Measurements from ENCODE around the gene TRIM72. TPM values are rescaled to one million over a fixed set of nuclear protein-coding genes. Genes with fewer than 3 reads are reported as not detected.

Gene TRIM72
- total and polyA plus RNA-seq, 7 donors: under 0.01 to 0.27 (median under 0.01) TPM; not detected in 1

DNA sequence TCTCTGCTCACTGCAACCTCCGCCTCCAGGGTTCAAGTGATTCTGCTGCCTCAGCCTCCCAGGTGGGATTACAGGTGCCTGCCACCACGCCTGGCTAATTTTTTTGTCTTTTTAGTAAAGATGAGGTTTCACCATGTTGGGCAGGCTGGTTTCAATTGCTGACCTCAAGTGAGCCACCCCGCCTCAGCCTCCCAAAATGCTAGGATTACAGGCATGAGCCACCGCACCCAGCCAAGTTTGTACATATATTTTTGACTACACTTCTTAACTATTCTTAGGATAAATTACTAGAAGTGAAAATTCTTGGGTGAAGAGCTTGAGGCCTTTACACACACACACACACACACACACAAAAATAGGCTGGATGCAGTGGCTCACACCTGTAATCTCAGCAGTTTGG lies 44.4 kb downstream of the TRIM72 start:
- 84 to 87% methylated on average over 4 of the region's 4 CpGs for WGBS, 2 donors
- TF ChIP-seq POLR2AphosphoS5 (IDR thresholded peaks at IDR 0.05) (no peak), POLR2A (IDR thresholded peaks at IDR 0.05) (no peak), EP300 (IDR thresholded peaks at IDR 0.05) (no peak)
- TF ChIP-seq, protein P1, sequence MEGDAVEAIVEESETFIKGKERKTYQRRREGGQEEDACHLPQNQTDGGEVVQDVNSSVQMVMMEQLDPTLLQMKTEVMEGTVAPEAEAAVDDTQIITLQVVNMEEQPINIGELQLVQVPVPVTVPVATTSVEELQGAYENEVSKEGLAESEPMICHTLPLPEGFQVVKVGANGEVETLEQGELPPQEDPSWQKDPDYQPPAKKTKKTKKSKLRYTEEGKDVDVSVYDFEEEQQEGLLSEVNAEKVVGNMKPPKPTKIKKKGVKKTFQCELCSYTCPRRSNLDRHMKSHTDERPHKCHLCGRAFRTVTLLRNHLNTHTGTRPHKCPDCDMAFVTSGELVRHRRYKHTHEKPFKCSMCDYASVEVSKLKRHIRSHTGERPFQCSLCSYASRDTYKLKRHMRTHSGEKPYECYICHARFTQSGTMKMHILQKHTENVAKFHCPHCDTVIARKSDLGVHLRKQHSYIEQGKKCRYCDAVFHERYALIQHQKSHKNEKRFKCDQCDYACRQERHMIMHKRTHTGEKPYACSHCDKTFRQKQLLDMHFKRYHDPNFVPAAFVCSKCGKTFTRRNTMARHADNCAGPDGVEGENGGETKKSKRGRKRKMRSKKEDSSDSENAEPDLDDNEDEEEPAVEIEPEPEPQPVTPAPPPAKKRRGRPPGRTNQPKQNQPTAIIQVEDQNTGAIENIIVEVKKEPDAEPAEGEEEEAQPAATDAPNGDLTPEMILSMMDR (IDR thresholded peaks at IDR 0.05): no peak
- Histone ChIP-seq H3K4me1 (no peaks in the 10 kb centered on the region), H3K9me3 (no peaks in the 10 kb centered on the region), H3K27me3 (peaks cover 0 to 3% (median 0%) of the 10 kb centered on the region in 3 donors), H3K4me3 (no peak overlapping the region), H3K27ac (no peak overlapping the region), H3K36me3 (no peaks in the 10 kb centered on the region)
- no peak for DNase-seq
- intact Hi-C loops (cut with DNase I): no loop called here

DNA sequence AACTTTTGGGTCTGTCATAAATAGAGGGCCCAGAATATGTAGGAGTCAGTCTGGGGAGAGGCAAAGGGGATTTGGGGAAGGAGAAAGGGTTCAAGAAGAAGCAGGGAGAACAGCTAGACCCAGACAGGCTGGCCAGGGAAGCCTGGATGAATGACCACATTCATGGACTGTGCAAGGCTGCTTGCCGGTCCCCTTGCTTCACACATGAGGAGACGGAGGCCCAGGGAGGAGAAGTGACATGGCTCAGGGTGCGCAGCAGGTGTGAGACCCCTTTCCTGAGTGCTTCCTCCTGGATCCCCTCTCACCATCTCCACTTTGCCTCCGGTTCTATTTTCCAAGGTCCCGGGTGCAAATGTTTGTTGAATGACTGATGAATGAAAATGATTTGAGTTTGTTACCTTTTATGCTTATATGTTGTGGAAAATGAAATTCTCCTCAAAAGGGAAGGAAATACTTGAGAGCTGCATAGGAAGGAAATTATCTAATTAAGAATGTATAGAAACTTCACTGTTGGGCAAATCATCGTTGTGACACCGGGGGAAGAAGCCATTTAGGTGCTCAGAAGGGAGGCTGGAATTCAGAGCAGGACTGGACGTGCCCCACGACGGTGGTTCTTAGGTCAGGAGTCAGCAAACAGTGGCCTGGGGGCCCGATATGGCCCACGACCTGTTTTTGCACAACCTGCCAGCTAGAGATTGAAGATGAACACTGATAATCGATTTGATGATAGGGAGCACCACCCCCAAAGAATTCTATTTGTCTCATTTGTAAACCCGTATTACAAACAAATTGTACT lies 46.4 kb downstream of the TRIM72 start:
- no peaks in the 10 kb centered on the region for H3K36me3 ChIP-seq
- TF ChIP-seq, protein P1 (IDR thresholded peaks at IDR 0.05): no peak
- no peak for TF ChIP-seq EP300 (IDR thresholded peaks at IDR 0.05)
- no peak for TF ChIP-seq POLR2AphosphoS5 (IDR thresholded peaks at IDR 0.05)
- TF ChIP-seq POLR2A (IDR thresholded peaks at IDR 0.05): no peak
- no peak overlapping the region for H3K27ac ChIP-seq
- H3K9me3 ChIP-seq: no peaks in the 10 kb centered on the region
- WGBS, 2 donors: 54 to 79% methylated on average over 14 of the region's 14 CpGs
- no peak for DNase-seq
- intact Hi-C loops (cut with DNase I): no loop called here
- peaks cover 0 to 2% (median 0%) of the 10 kb centered on the region in 4 donors for H3K4me1 ChIP-seq
- H3K4me3 ChIP-seq: peak overlapping the region in 2 of 4 donors; percentile 17 to 21
- peaks cover 0 to 3% (median 0%) of the 10 kb centered on the region in 3 donors for H3K27me3 ChIP-seq

DNA sequence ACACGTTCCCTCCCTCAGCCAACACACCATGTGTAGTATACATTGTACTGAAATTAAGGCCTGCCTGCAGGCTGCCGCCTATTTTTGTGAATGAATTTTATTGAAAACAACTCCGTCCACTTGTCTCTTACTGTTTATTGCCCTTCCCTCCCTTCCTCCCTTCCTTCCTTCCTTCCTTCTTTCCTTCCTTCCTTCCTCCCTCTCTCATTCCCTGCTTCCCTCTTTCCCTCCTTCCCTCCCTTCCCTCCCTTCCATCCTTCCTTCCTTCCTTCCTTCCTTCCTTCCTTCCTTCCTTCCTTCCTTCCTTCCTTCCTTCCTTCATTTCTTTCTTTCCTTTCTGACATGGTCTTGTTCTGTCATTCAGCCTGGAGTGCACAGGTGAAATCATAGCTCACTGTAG lies 48.2 kb downstream of the TRIM72 start:
- Histone ChIP-seq H3K27me3 (no peaks in the 10 kb centered on the region), H3K27ac (no peak overlapping the region), H3K36me3 (no peaks in the 10 kb centered on the region), H3K4me3 (no peak overlapping the region), H3K9me3 (no peaks in the 10 kb centered on the region), H3K4me1 (peaks cover 0 to 8% (median 0%) of the 10 kb centered on the region in 4 donors)
- 67 to 79% methylated on average over 3 of the region's 3 CpGs for WGBS, 2 donors
- TF ChIP-seq POLR2A (IDR thresholded peaks at IDR 0.05) (no peak), POLR2AphosphoS5 (IDR thresholded peaks at IDR 0.05) (no peak), EP300 (IDR thresholded peaks at IDR 0.05) (no peak)
- TF ChIP-seq, protein P1 (IDR thresholded peaks at IDR 0.05): no peak
- no peak for DNase-seq
- intact Hi-C loops (cut with DNase I): no loop called here

DNA sequence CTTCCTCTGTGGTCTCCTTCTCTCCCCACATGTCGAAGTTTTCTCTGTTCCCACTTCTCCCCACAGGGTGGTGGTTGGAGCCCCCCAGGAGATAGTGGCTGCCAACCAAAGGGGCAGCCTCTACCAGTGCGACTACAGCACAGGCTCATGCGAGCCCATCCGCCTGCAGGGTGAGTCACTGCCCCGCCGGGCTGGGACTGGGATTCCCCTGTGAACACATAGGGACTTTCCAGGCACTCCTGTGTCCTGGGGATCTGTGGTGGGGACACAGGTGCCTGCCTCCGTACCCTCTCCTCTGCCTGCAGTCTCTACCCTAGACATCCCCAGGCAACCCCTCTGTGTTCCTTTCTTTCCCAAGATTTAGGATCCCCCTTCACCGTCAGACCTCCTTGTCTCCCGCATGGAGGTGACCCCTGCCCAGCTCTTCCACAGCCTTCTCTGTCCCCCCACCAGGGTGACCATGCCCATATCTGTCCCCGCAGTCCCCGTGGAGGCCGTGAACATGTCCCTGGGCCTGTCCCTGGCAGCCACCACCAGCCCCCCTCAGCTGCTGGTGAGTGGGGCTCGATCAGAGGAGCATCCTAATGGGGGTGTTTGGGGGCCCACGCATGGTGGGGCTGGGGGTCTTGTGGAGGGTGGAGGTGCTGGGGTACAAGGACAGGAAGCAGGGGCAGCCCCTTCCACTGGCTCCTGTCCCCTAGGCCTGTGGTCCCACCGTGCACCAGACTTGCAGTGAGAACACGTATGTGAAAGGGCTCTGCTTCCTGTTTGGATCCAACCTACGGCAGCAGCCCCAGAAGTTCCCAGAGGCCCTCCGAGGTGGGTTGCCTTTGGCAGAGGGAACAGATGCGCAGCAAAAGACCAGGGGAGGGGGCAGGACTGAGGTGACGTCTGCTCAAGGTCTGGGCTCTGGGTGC lies 51.7 kb downstream of the TRIM72 start:
- Histone ChIP-seq H3K36me3 (no peaks in the 10 kb centered on the region), H3K27me3 (no peaks in the 10 kb centered on the region), H3K4me1 (peaks cover 0 to 8% (median 0%) of the 10 kb centered on the region in 4 donors), H3K9me3 (no peaks in the 10 kb centered on the region), H3K27ac (no peak overlapping the region), H3K4me3 (no peak overlapping the region)
- intact Hi-C loops (cut with DNase I): no loop called here
- DNase-seq: peak; percentile 55
- TF ChIP-seq POLR2AphosphoS5 (IDR thresholded peaks at IDR 0.05): no peak
- no peak for TF ChIP-seq EP300 (IDR thresholded peaks at IDR 0.05)
- TF ChIP-seq, protein P1 (IDR thresholded peaks at IDR 0.05): no peak
- no peak for TF ChIP-seq POLR2A (IDR thresholded peaks at IDR 0.05)
- 50 to 56% methylated on average over 20 of the region's 20 CpGs for WGBS, 2 donors
